Retinal pigment epithelial cell (primary cell): ENCODE measurements around the gene NEDD4L.

ENCODE experiments used
- DNase-seq: peaks from one replicate; pipeline ENCODE4 v3.0.0-alpha.2; 2010; ENCODE audit warnings: low read depth
- H3K4me3 ChIP-seq: 2 replicates; pipeline ENCODE4 v1.5.1; 2011; ENCODE audit warnings: mild to moderate bottlenecking, low read length, control low read depth, moderate library complexity
- CTCF ChIP-seq: conservative IDR thresholded peaks from 2 replicates; pipeline ENCODE4 v1.5.1; 2011; ENCODE audit warnings: low read depth, low read length, control low read depth, inconsistent platforms

Gene NEDD4L

DNA sequence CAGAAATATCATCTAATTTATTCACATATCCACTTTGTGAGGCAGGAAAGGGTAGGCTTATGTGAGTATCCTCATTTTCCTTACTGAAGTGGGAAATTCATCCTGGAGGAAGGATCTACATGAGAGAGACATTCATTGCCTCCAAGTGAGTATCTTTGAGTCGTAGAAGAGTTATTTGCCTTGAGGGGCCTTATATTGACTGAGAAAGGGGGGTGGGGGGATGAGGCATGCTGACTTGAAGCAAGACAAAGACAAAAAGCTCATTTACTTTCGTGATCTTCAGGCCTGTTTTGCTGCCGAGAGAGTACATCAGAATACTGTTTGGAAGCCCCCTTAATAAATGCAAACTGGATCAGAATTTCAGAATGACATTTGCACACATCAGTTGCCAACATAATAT is 17.6 kb upstream of the NEDD4L start:
- no peak for TF ChIP-seq CTCF
- no peak for DNase-seq
- no peak overlapping the region for H3K4me3 ChIP-seq

GRCh38 chr18:58026857-58027256 is 17.2 kb upstream of the NEDD4L start:
- TF ChIP-seq CTCF = no peak
- DNase-seq = no peak
- no peak overlapping the region for H3K4me3 ChIP-seq

- no peak for DNase-seq
- no peak for TF ChIP-seq CTCF
- no peak overlapping the region for H3K4me3 ChIP-seq
These were observed 16.7 kb upstream of the NEDD4L start for GRCh38 chr18:58027341-58027740.

- DNase-seq = no peak
- no peak for TF ChIP-seq CTCF
These were observed 15.8 kb upstream of the NEDD4L start for GRCh38 chr18:58028109-58028784.

DNA sequence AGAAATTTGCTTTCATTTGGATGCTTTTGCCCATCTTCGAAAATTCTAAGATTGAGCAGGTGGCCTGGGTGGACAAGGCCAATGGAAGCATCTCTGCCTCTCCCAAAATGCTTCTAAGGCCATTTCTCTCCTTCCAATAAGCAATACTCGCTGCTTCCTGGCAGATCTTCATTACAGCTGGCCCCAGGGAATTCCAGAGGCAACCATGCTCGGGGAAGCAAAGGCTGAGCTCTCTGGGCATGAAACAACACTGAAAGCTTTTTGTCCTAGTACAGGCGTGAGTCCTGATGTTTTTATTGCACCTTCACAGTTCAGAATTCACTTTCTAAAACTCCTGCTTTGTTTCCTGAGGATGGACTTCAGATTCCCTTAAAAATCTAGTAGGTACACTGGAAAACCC is 11.8 kb upstream of the NEDD4L start:
- no peak overlapping the region for H3K4me3 ChIP-seq
- DNase-seq = no peak
- no peak for TF ChIP-seq CTCF

More at GRCh38 chr18:58028109-58028784, 15.8 kb upstream of the NEDD4L start:
- H3K4me3 ChIP-seq = no peak overlapping the region

DNA sequence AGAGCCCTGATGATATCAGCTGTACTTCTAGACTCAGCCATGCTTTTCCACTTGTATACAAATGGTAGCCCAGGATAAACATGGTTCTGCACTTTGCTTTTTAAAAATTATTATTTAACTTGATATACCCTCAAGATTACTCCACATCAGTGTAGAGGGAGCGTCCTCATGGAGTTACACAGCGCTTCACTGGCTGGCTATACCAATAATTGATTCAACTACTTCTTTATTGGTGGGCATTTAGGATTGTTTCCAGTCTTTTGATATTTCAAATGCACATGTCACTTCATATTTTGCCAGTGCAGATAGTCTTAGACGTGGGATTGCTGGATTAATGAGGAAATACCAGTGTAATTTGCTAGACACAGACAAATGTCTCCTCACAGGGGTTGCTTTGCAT is 10.8 kb upstream of the NEDD4L start:
- no peak overlapping the region for H3K4me3 ChIP-seq
- DNase-seq = no peak
- TF ChIP-seq CTCF = no peak

DNA sequence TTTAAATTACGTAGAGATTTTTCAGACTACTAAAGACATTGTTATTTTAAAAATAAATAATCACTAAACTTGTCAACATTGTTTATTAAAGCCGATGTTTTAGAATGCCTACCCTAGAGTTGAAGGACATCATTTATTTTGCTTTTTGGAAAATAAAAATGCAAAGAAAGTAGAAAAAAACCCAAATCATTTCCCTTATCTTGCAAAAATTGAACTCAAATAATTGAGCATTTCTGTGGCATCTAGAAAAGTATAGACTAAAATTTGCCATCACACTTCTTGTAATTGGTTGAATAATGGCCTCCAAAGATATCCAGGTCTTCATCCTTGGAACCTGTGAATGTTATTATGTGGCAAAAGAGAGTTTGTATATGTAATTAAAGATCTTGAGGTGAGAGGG is 9.7 kb upstream of the NEDD4L start:
- no peak for TF ChIP-seq CTCF

More for the DNA sequence above, 9.7 kb upstream of the NEDD4L start:
- DNase-seq = no peak
- H3K4me3 ChIP-seq = no peak overlapping the region
